Activated naive CD8-positive, alpha-beta T cell treated with anti-CD3 and anti-CD28 coated beads, Interleukin-2, amount 10 ng/mL, durations not matched to agents 7 days and 5 days (primary cell): Measurements from ENCODE around the gene RBM14. TPM values are rescaled to one million over a fixed set of nuclear protein-coding genes. Genes with fewer than 3 reads are reported as not detected.

ENCODE experiments used
- ATAC-seq: fragments of 150-1000 bp; cut with Tn5 transposase; one replicate; pipeline ENCODE4 v1.10.0; 2021; ENCODE audit warnings: low read depth, moderate library complexity
- POLR2A ChIA-PET: fragments of 350-600 bp; sonication (Branson Sonifier 250); formaldehyde crosslinking; loops from one replicate; lab custom pipeline; 2021; ENCODE audit warnings: antibody characterized with exemption; lab: Charles Lee
- DNase-seq: peaks from one replicate; pipeline ENCODE4 v3.0.0; 2021
- H3K27ac Mint-ChIP-seq: one replicate; pipeline ENCODE4 v1.8.0; 2022; ENCODE audit warnings: mild to moderate bottlenecking, mixed read lengths
- H3K27me3 Mint-ChIP-seq: one replicate; pipeline ENCODE4 v1.8.0; 2022; ENCODE audit warnings: mild to moderate bottlenecking, moderate library complexity, mixed read lengths
- H3K36me3 Mint-ChIP-seq: one replicate; pipeline ENCODE4 v1.8.0; 2021; ENCODE audit warnings: mild to moderate bottlenecking, mixed read lengths
- H3K4me1 Mint-ChIP-seq: one replicate; pipeline ENCODE4 v1.8.0; 2021; ENCODE audit warnings: mixed read lengths
- H3K4me3 Mint-ChIP-seq: one replicate; pipeline ENCODE4 v1.8.0; 2022; ENCODE audit warnings: mild to moderate bottlenecking, moderate library complexity, mixed read lengths
- H3K9me3 Mint-ChIP-seq: one replicate; pipeline ENCODE4 v1.8.0; 2021; ENCODE audit warnings: mixed read lengths
- total RNA-seq, 2 experiments: library from RNA; stranded (reverse); gene quantifications; one replicate each; pipeline ENCODE4 v1.2.3, GENCODE V29; 2021

RBM14 gene
- total RNA-seq, 2 experiments from 2014 or later, result 150 to 151 TPM

GRCh38 chr11:66643745-66644437 is 27.5 kb downstream of the RBM14 start:
- H3K4me3 Mint-ChIP-seq, result peak overlapping the region; percentile 27
- no peaks in the 10 kb centered on the region for H3K27me3 Mint-ChIP-seq
- H3K36me3 Mint-ChIP-seq, result peaks cover 75% of the 10 kb centered on the region
- H3K9me3 Mint-ChIP-seq, result no peaks in the 10 kb centered on the region
- POLR2A ChIA-PET, result interaction anchor here (0.6 to 2.8 kb wide), 3 partner anchors 27 to 596 kb away, joined by 3 to 10 read pairs (median 3); partner anchors contain the start of gene RBM14
- DNase-seq, result no peak
- peaks cover 64% of the 10 kb centered on the region for H3K4me1 Mint-ChIP-seq
- no peak overlapping the region for H3K27ac Mint-ChIP-seq
- no peak for ATAC-seq

- Mint-ChIP-seq H3K4me3 (no peak overlapping the region), H3K27ac (no peak overlapping the region), H3K9me3 (no peaks in the 10 kb centered on the region), H3K27me3 (no peaks in the 10 kb centered on the region), H3K36me3 (peaks cover 60% of the 10 kb centered on the region), H3K4me1 (peaks cover 44% of the 10 kb centered on the region)
- DNase-seq (no peak), ATAC-seq (no peak)
- POLR2A ChIA-PET, result interaction anchor here (2.8 kb wide), 1 partner anchor 30 kb away, joined by 10 read pairs; the partner anchor contains the start of gene RBM14
Measured at GRCh38 chr11:66646828-66647227, 30.4 kb downstream of the RBM14 start.

- H3K9me3 Mint-ChIP-seq, result no peaks in the 10 kb centered on the region
- H3K4me3 Mint-ChIP-seq, result no peak overlapping the region
Measured at GRCh38 chr11:66649903-66650302, 33.5 kb downstream of the RBM14 start.

DNA sequence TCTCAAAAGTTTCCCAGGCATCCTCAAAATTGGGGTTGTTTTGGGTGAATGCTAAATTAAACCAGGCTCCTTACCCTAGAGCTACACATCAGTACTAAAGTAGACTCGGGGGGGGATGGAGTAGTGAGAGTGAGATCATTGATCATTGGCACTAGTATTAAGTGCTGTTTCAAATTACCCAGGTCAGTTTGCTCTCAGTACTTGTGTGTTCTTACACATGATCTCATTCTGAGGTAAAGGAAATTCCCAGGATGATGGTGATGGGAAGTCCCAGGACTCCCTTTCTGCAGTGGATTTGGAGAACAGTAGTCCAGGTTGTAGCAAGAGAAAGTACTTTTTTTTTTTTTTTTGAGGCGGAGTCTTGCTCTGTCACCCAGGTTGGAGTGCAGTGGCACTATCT is 34.6 kb downstream of the RBM14 start:
- H3K36me3 Mint-ChIP-seq, result peaks cover 42% of the 10 kb centered on the region
- no peaks in the 10 kb centered on the region for H3K9me3 Mint-ChIP-seq
- peaks cover 13% of the 10 kb centered on the region for H3K4me1 Mint-ChIP-seq
- H3K27me3 Mint-ChIP-seq, result no peaks in the 10 kb centered on the region
- no peak for ATAC-seq
- H3K27ac Mint-ChIP-seq, result no peak overlapping the region
- no peak for DNase-seq
- no peak overlapping the region for H3K4me3 Mint-ChIP-seq
- POLR2A ChIA-PET, result interaction anchor here (0.6 kb wide), 1 partner anchor 686 kb away, joined by 3 read pairs; no protein-coding TSS in a partner anchor

More at GRCh38 chr11:66649903-66650302, 33.5 kb downstream of the RBM14 start:
- Mint-ChIP-seq H3K4me1 (peaks cover 24% of the 10 kb centered on the region), H3K27me3 (no peaks in the 10 kb centered on the region), H3K27ac (no peak overlapping the region), H3K36me3 (peaks cover 48% of the 10 kb centered on the region)
- ATAC-seq (no peak), DNase-seq (no peak)
- POLR2A ChIA-PET, result interaction anchor here (1.5 kb wide), 1 partner anchor 11 kb away, joined by 8 read pairs; the partner anchor contains the start of gene RBM4

DNA sequence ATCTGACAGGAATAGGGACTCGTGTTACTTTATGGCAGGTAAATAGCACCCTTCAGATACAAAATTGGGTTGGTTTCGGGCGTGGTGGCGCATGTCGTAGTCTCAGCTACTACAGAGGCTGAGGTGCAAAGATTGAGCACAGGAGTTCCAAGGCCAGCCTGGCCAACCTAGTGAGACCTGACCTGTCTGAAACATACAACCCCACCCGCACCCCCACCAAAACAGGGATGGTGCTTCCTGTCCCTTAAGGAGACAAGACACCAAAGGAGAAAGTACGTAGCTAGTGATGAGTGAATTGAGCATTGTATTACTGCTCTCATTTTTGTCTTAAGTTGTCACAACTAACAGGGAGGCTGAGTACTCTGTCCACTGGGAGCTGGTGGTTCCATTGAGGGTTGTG is 36.2 kb downstream of the RBM14 start:
- POLR2A ChIA-PET, result interaction anchor here (1.1 to 2.6 kb wide), 2 partner anchors 14 to 24 kb away, joined by 3 to 6 read pairs; partner anchors contain the start of gene RBM4
- Mint-ChIP-seq H3K4me3 (no peak overlapping the region), H3K27me3 (no peaks in the 10 kb centered on the region), H3K36me3 (peaks cover 29% of the 10 kb centered on the region), H3K4me1 (peaks cover 5% of the 10 kb centered on the region), H3K9me3 (no peaks in the 10 kb centered on the region), H3K27ac (no peak overlapping the region)
- DNase-seq, result no peak
- ATAC-seq, result no peak

GRCh38 chr11:66653123-66653522 is 36.7 kb downstream of the RBM14 start:
- peaks cover 4% of the 10 kb centered on the region for H3K4me1 Mint-ChIP-seq
- ATAC-seq, result no peak
- H3K36me3 Mint-ChIP-seq, result peaks cover 29% of the 10 kb centered on the region

GRCh38 chr11:66659763-66660162 is 43.3 kb downstream of the RBM14 start:
- ATAC-seq (no peak), DNase-seq (no peak)
- peaks cover 7% of the 10 kb centered on the region for H3K4me1 Mint-ChIP-seq
- no peak overlapping the region for H3K27ac Mint-ChIP-seq
- no peaks in the 10 kb centered on the region for H3K27me3 Mint-ChIP-seq
- H3K36me3 Mint-ChIP-seq, result peaks cover 23% of the 10 kb centered on the region
- H3K9me3 Mint-ChIP-seq, result no peaks in the 10 kb centered on the region
- no peak overlapping the region for H3K4me3 Mint-ChIP-seq
- POLR2A ChIA-PET, result interaction anchor here (0.6 to 0.7 kb wide), 4 partner anchors 12 to 193 kb away, joined by 3 to 5 read pairs (median 4); no protein-coding TSS in a partner anchor

More at GRCh38 chr11:66653123-66653522, 36.7 kb downstream of the RBM14 start:
- no peak for DNase-seq
- H3K4me3 Mint-ChIP-seq, result no peak overlapping the region
- POLR2A ChIA-PET, result interaction anchor here (0.7 to 2.6 kb wide), 3 partner anchors 15 to 533 kb away, joined by 3 to 6 read pairs (median 4); partner anchors contain the start of gene RBM4
- no peaks in the 10 kb centered on the region for H3K9me3 Mint-ChIP-seq
- H3K27ac Mint-ChIP-seq, result no peak overlapping the region
- H3K27me3 Mint-ChIP-seq, result no peaks in the 10 kb centered on the region

GRCh38 chr11:66663741-66664296 is 47.4 kb downstream of the RBM14 start:
- H3K4me3 Mint-ChIP-seq, result no peak overlapping the region
- no peak for DNase-seq
- POLR2A ChIA-PET, result interaction anchor here (0.6 kb wide), 2 partner anchors 43 to 66 kb away, joined by 3 to 7 read pairs; no protein-coding TSS in a partner anchor
- H3K27ac Mint-ChIP-seq, result no peak overlapping the region
- peaks cover 21% of the 10 kb centered on the region for H3K36me3 Mint-ChIP-seq
- H3K27me3 Mint-ChIP-seq, result no peaks in the 10 kb centered on the region
- ATAC-seq, result no peak
- H3K4me1 Mint-ChIP-seq, result peaks cover 12% of the 10 kb centered on the region
- H3K9me3 Mint-ChIP-seq, result no peaks in the 10 kb centered on the region

DNA sequence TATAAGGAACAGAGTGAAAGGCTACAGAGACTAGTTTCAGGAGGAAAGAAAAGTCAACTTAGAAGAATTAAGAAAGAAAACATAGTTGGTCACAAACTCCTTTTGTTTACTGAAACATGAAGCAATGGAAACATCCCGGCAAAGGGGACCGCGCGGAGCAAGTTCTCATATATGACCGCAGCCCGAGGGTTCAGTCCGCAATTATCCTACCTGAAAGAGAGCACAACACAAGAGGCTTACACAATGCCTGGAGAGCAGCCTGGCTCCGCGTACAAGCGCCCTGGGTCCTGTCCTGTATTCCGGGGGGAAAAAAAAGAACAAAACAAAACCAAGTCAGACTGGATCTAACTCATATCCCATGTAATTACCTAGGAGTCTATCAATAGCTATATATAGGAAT is 48.9 kb downstream of the RBM14 start:
- Mint-ChIP-seq H3K36me3 (peaks cover 22% of the 10 kb centered on the region), H3K27ac (no peak overlapping the region), H3K4me3 (no peak overlapping the region), H3K9me3 (no peaks in the 10 kb centered on the region), H3K27me3 (no peaks in the 10 kb centered on the region), H3K4me1 (peaks cover 14% of the 10 kb centered on the region)
- DNase-seq (no peak), ATAC-seq (no peak)
- POLR2A ChIA-PET, result interaction anchor here (0.8 to 2.2 kb wide), 2 partner anchors 11 to 76 kb away, joined by 3 to 8 read pairs; no protein-coding TSS in a partner anchor

- Mint-ChIP-seq H3K27ac (no peak overlapping the region), H3K4me1 (peaks cover 22% of the 10 kb centered on the region)
- POLR2A ChIA-PET, result no interaction called here
Measured at GRCh38 chr11:66670816-66671215, 54.4 kb downstream of the RBM14 start.

GRCh38 chr11:66674964-66675602 is 58.7 kb downstream of the RBM14 start:
- no peak for ATAC-seq
- Mint-ChIP-seq H3K36me3 (peaks cover 15% of the 10 kb centered on the region), H3K27me3 (no peaks in the 10 kb centered on the region), H3K4me1 (peaks cover 33% of the 10 kb centered on the region), H3K4me3 (peak overlapping the region; percentile 25), H3K27ac (no peak overlapping the region), H3K9me3 (no peaks in the 10 kb centered on the region)
- POLR2A ChIA-PET, result interaction anchor here (0.5 to 0.7 kb wide), 3 partner anchors 13 to 1452 kb away, joined by 3 read pairs; partner anchors contain the start of gene ZDHHC24
- DNase-seq, result no peak

More at GRCh38 chr11:66670816-66671215, 54.4 kb downstream of the RBM14 start:
- no peaks in the 10 kb centered on the region for H3K9me3 Mint-ChIP-seq
- DNase-seq, result no peak
- no peak overlapping the region for H3K4me3 Mint-ChIP-seq
- no peaks in the 10 kb centered on the region for H3K27me3 Mint-ChIP-seq
- no peak for ATAC-seq
- H3K36me3 Mint-ChIP-seq, result peaks cover 19% of the 10 kb centered on the region

- H3K4me3 Mint-ChIP-seq, result peak overlapping the region; percentile 94
- no peak for DNase-seq
- no peaks in the 10 kb centered on the region for H3K27me3 Mint-ChIP-seq
- H3K9me3 Mint-ChIP-seq, result no peaks in the 10 kb centered on the region
- POLR2A ChIA-PET, result interaction anchor here (0.9 to 2.6 kb wide), 13 partner anchors 8 to 364 kb away, joined by 3 to 37 read pairs (median 8); partner anchors contain the start of genes ACTN3, CCDC87, CCS and MRPL11
- H3K27ac Mint-ChIP-seq, result peak overlapping the region; percentile 99
- H3K4me1 Mint-ChIP-seq, result peaks cover 31% of the 10 kb centered on the region
- ATAC-seq, result no peak
- H3K36me3 Mint-ChIP-seq, result peaks cover 15% of the 10 kb centered on the region
Measured at GRCh38 chr11:66676282-66676919, 60.0 kb downstream of the RBM14 start.
